Endothelial cell of umbilical vein (primary cell): ENCODE results near the gene MAGT1. TPM values are rescaled to one million over a fixed set of nuclear protein-coding genes. Genes with fewer than 3 reads are reported as not detected.
"Not testable (repeated sequence)": the region's sequence is repeated elsewhere in the genome, so short reads cannot be mapped to it uniquely, and the experiment has no call there.

Experiments used
- BruUV-seq: library from RNA; stranded (reverse); fragments of 400-500 nt; replicated peaks from 2 replicates; lab custom pipeline; 2021; lab: Mats Ljungman, UMichigan
- CTCF ChIA-PET: fragments of 300-600, 350-600 bp; sonication (Branson Sonifier 250); formaldehyde crosslinking; loops from one replicate; lab custom pipeline; 2021; ENCODE audit warnings: antibody characterized with exemption, inconsistent platforms; lab: Charles Lee
- POLR2A ChIA-PET: fragments of 300-600, 350-600 bp; sonication (Branson Sonifier 250); formaldehyde crosslinking; loops from one replicate; lab custom pipeline; 2021; ENCODE audit warnings: antibody characterized with exemption, inconsistent platforms; lab: Charles Lee
- DNase-seq: peaks from one replicate; pipeline ENCODE4 v3.0.0-alpha.2; 2011; ENCODE audit warnings: low read depth, low spot score
- FAIRE-seq: peaks from 2 replicates; lab custom pipeline; 2011; peaks lifted over from hg19 to GRCh38; lab: Jason Lieb, UNC
- H2AFZ ChIP-seq: 2 replicates; pipeline ENCODE4 v1.6.0; 2012; ENCODE audit warnings: low read depth, low read length, control low read depth, inconsistent platforms
- H3K27ac ChIP-seq: 2 replicates; pipeline ENCODE4 v1.5.1; 2011; ENCODE audit warnings: low read depth, mild to moderate bottlenecking, control low read depth, low read length, moderate library complexity; ENCODE audit not compliant: insufficient read depth
- H3K27me3 ChIP-seq, 2 experiments: 2 replicates each; pipeline versions ENCODE4 v1.6.0 to v1.6.1; 2011; ENCODE audit warnings: low read length in 2 of 2, mixed read lengths in 1 of 2; ENCODE audit not compliant: control insufficient read depth in 2 of 2, insufficient read depth in 2 of 2
- H3K36me3 ChIP-seq, 2 experiments: 2 replicates in 1 of 2; 3 replicates in 1 of 2; pipeline ENCODE4 v1.5.1; 2011; ENCODE audit warnings: low read length in 2 of 2, mild to moderate bottlenecking in 1 of 2, moderate library complexity in 1 of 2; ENCODE audit not compliant: control insufficient read depth in 2 of 2, insufficient read depth in 2 of 2; ENCODE audit errors: extremely low read depth in 1 of 2
- H3K4me1 ChIP-seq: 3 replicates; pipeline ENCODE4 v1.5.1; 2011; ENCODE audit warnings: mild to moderate bottlenecking, low read length; ENCODE audit not compliant: control insufficient read depth, insufficient read depth; ENCODE audit errors: extremely low read depth
- H3K4me2 ChIP-seq: 2 replicates; pipeline ENCODE4 v1.6.1; 2011; ENCODE audit warnings: low read length, control low read depth, mixed read lengths; ENCODE audit not compliant: insufficient read depth
- H3K4me3 ChIP-seq, 3 experiments: fragments of 200-600 bp in 1 of 3; sonication (generic), shearing (Covaris generic) in 1 of 3; replicated peaks in 1 of 3; 2 replicates each; pipeline ENCODE4 v1.5.1; 2011 to 2016; ENCODE audit warnings: control low read depth in 3 of 3, low read length in 3 of 3, mild to moderate bottlenecking in 2 of 3, inconsistent platforms in 1 of 3, low read depth in 1 of 3, moderate library complexity in 1 of 3; ENCODE audit not compliant: insufficient read depth in 1 of 3
- H3K79me2 ChIP-seq: 2 replicates; pipeline ENCODE4 v1.6.0; 2012; ENCODE audit warnings: low read length, inconsistent platforms; ENCODE audit not compliant: control insufficient read depth, insufficient read depth
- H3K9ac ChIP-seq: replicated peaks from 2 replicates; pipeline ENCODE3; 2011; ENCODE audit warnings: low read length, control low read depth; ENCODE audit not compliant: insufficient read depth; ENCODE audit errors: extremely low read depth
- H3K9me1 ChIP-seq: replicated peaks from 3 replicates; pipeline ENCODE4 v1.6.0; 2011; ENCODE audit warnings: mild to moderate bottlenecking, low read length; ENCODE audit not compliant: control insufficient read depth, insufficient read depth; ENCODE audit errors: extremely low read depth
- H3K9me3 ChIP-seq: replicated peaks from 2 replicates; pipeline ENCODE4 v1.5.1; 2012; ENCODE audit warnings: low read length, inconsistent platforms; ENCODE audit not compliant: control insufficient read depth, insufficient read depth
- H4K20me1 ChIP-seq: replicated peaks from 2 replicates; pipeline ENCODE3; 2011; ENCODE audit warnings: mild to moderate bottlenecking, low read length; ENCODE audit not compliant: control insufficient read depth, insufficient read depth; ENCODE audit errors: extremely low read depth
- CTCF ChIP-seq, 2 donors: IDR thresholded peaks; 1 replicate in 1 of 2; 2 replicates in 1 of 2; pipeline ENCODE4 v1.5.1; 2011; ENCODE audit warnings: low read length in 2 of 2, mild to moderate bottlenecking in 2 of 2, moderate library complexity in 2 of 2, control low read depth in 1 of 2, inconsistent platforms in 1 of 2, low read depth in 1 of 2; ENCODE audit not compliant: insufficient read depth in 1 of 2; ENCODE audit errors: extremely low read depth in 1 of 2
- FOS ChIP-seq: IDR thresholded peaks from 2 replicates; pipeline ENCODE4 v1.6.1; 2011; ENCODE audit warnings: mild to moderate bottlenecking, low read length, moderate library complexity, borderline replicate concordance; ENCODE audit not compliant: insufficient read depth
- JUN ChIP-seq: IDR thresholded peaks from 2 replicates; pipeline ENCODE4 v1.6.1; 2011; ENCODE audit warnings: borderline replicate concordance, low read depth; ENCODE audit not compliant: insufficient read length, insufficient read depth
- MAX ChIP-seq: IDR thresholded peaks from 2 replicates; pipeline ENCODE4 v1.6.1; 2011; ENCODE audit not compliant: insufficient read depth, insufficient read length
- MYC ChIP-seq: IDR thresholded peaks from one replicate; pipeline ENCODE4 v1.6.1; 2011; ENCODE audit warnings: mild to moderate bottlenecking, low read depth, low read length
- POLR2A ChIP-seq: IDR thresholded peaks from 2 replicates; pipeline ENCODE4 v1.6.1; 2012; ENCODE audit warnings: low read depth, mild to moderate bottlenecking, control low read depth, low read length
- POLR2AphosphoS5 ChIP-seq: IDR thresholded peaks from 2 replicates; pipeline ENCODE4 v1.6.1; 2012; ENCODE audit warnings: low read depth, mild to moderate bottlenecking, control low read depth, low read length, moderate library complexity; ENCODE audit not compliant: insufficient read depth
- dilution Hi-C: fragments of 300-500 bp; cut with MboI; formaldehyde crosslinking; loops from one replicate; pipeline ENCODE4 v1.15.0; 2019; ENCODE audit warnings: low sequenced_read_pairs; ENCODE audit not compliant: extremely low pct_ligation_motif_present
- intact Hi-C: fragments of 100-400 bp; cut with micrococcal nuclease; formaldehyde crosslinking; loops from one replicate; pipeline ENCODE4 v1.10.0; 2022
- polyA plus RNA-seq, 4 experiments: library from polyadenylated mRNA; depleted of rRNA in 3 of 4; stranded (reverse) in 3 of 4; unstranded in 1 of 4; fragments of >200 nt; gene quantifications; 2 replicates each; pipeline versions ENCODE4 v1.2.1 to v1.2.3, GENCODE V29; 2011 to 2012; ENCODE audit warnings: missing spikeins in 1 of 4
- total RNA-seq: library from RNA; stranded (reverse); gene quantifications from 2 replicates; pipeline ENCODE4 v1.2.3, GENCODE V29; 2021

The MAGT1 gene
- total and polyA plus RNA-seq, 2 donors (not counting 3 experiments of a cell fraction or from before 2014, with no cell fraction given): 36.3 to 66.9 TPM

- dilution Hi-C loops (no loop called here), intact Hi-C loops (no loop called here)
- peaks cover 14% of the 10 kb centered on the region for H3K79me2 ChIP-seq
- H3K27ac ChIP-seq: no peak overlapping the region
- TF ChIP-seq POLR2A (no peak), MYC (no peak), MAX (no peak), POLR2AphosphoS5 (no peak), JUN (no peak), CTCF (IDR thresholded peaks at IDR 0.05; ENCODE audit: extremely low read depth in 1 of 2, insufficient read depth in 1 of 2, low read depth in 1 of 2, low read length in 2 of 2) (no peak), FOS (no peak)
- no peaks in the 10 kb centered on the region for H3K9me1 ChIP-seq
- H3K4me3 ChIP-seq: no peak overlapping the region
- ChIA-PET POLR2A (no interaction called here), CTCF (no interaction called here)
- H3K4me2 ChIP-seq: no peak overlapping the region
- no peaks in the 10 kb centered on the region for H3K36me3 ChIP-seq
- no peak overlapping the region for H3K9ac ChIP-seq
- no peaks in the 10 kb centered on the region for H3K9me3 ChIP-seq
- H4K20me1 ChIP-seq: no peaks in the 10 kb centered on the region
- FAIRE-seq (no peak), DNase-seq (no peak)
- no peaks in the 10 kb centered on the region for H3K4me1 ChIP-seq
- no peak overlapping the region for H2AFZ ChIP-seq
- no TSS peak for BruUV-seq
- H3K27me3 ChIP-seq: no peaks in the 10 kb centered on the region
Observed at GRCh38 chrX:77875372-77875771, 19.9 kb downstream of the MAGT1 start.

GRCh38 chrX:77831544-77831943 is 63.7 kb downstream of the MAGT1 start:
- DNase-seq, intact Hi-C loops: not testable (repeated sequence)
- CTCF ChIA-PET: interaction anchor here (1.1 kb wide), 1 partner anchor 194 kb away, joined by 3 read pairs; no protein-coding TSS in a partner anchor

GRCh38 chrX:77821989-77822388 is 73.2 kb downstream of the MAGT1 start:
- H3K9me3 ChIP-seq, H3K4me2 ChIP-seq, H3K9me1 ChIP-seq, H3K27ac ChIP-seq, H3K9ac ChIP-seq, H3K27me3 ChIP-seq, H3K36me3 ChIP-seq, dilution Hi-C loops, H3K79me2 ChIP-seq, FAIRE-seq, CTCF ChIA-PET, H3K4me1 ChIP-seq, H2AFZ ChIP-seq, H3K4me3 ChIP-seq, intact Hi-C loops, BruUV-seq, H4K20me1 ChIP-seq, POLR2A ChIA-PET, DNase-seq: not testable (repeated sequence)

More at GRCh38 chrX:77831544-77831943, 63.7 kb downstream of the MAGT1 start:
- POLR2A ChIA-PET, H3K27ac ChIP-seq, H3K27me3 ChIP-seq, H4K20me1 ChIP-seq, H3K9me3 ChIP-seq, H3K4me1 ChIP-seq, H3K36me3 ChIP-seq, H3K9ac ChIP-seq, BruUV-seq, H3K4me2 ChIP-seq, FAIRE-seq, H3K4me3 ChIP-seq, dilution Hi-C loops, H3K79me2 ChIP-seq, H3K9me1 ChIP-seq, H2AFZ ChIP-seq: not testable (repeated sequence)
